Stimulated activated naive CD8-positive, alpha-beta T cell treated with anti-CD3 and anti-CD28 coated beads, Interleukin-15, amount 100 ng/mL, for 72 hours (primary cell): ENCODE data around the gene EQTN.
A peak's percentile ranks its signal among the peaks of the same experiment; 100 is the strongest.

Experiments
- ATAC-seq: fragments of 150-1000 bp; cut with Tn5 transposase; 2 replicates; pipeline ENCODE4 v1.10.0; 2021; ENCODE audit warnings: mild to moderate bottlenecking, moderate library complexity
- DNase-seq, 2 donors: peaks; one replicate each; pipeline ENCODE4 v3.0.0; 2021 to 2022
- H3K27ac Mint-ChIP-seq, 2 donors: one replicate each; pipeline ENCODE4 v1.8.0; 2022; ENCODE audit warnings: mild to moderate bottlenecking in 2 of 2, mixed read lengths in 2 of 2, moderate library complexity in 2 of 2
- H3K27me3 Mint-ChIP-seq: one replicate; pipeline ENCODE4 v1.8.0; 2022; ENCODE audit warnings: mixed read lengths
- H3K4me1 Mint-ChIP-seq: one replicate; pipeline ENCODE4 v1.8.0; 2022; ENCODE audit warnings: mild to moderate bottlenecking, mixed read lengths
- H3K4me3 Mint-ChIP-seq, 2 donors: one replicate each; pipeline ENCODE4 v1.8.0; 2022; ENCODE audit warnings: mild to moderate bottlenecking in 2 of 2, mixed read lengths in 2 of 2, moderate library complexity in 1 of 2
- H3K9me3 Mint-ChIP-seq, 2 donors: one replicate each; pipeline ENCODE4 v1.8.0; 2022; ENCODE audit warnings: mixed read lengths in 2 of 2

The EQTN gene

DNA sequence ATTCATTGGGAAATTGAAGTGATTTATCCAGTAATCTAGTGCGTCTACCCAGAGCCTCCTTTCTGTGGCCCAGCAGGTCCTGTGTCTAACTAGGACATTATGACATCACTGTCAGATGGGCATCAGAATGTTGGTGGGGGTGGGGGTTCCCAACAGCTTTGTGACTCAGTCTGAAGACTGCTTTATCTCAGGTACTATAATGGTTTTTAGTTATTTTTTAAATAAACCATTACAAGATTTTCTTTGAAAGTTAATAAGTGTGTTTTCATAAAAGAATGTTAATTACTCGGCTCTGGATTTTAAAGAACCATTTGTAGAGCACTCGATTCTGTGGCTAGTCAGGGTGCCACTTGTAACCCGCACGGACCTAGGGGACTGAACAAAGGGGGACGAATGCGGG is at the start of gene EQTN:
TSS of gene EQTN (minus strand) at position 101 of the 400 bp plus-strand sequence. CDS start at position 6, 95 bp downstream.
- Mint-ChIP-seq H3K9me3 (no peaks in the 10 kb centered on the region), H3K27me3 (peaks cover 15% of the 10 kb centered on the region), H3K4me1 (no peaks in the 10 kb centered on the region)

DNA sequence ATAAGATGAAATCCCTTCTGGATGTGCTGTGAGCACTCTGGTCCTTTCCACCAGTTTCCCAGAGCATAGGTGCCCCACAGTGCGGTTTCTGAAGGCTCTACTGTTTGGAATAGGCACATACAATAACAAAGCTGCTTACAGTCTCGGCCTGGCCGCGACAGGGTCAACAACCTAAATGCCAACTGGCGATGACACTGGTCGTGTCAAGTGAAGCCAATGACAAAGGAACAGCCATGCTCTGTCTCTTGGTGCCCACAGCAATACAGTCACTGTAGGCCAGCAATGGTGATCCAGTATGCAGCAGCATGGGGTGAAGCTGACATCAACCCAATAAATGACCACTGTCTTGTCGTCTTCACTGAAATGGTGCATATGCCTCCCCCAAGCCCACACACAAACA is 47.8 kb upstream of the EQTN start:
- Mint-ChIP-seq H3K27me3 (no peaks in the 10 kb centered on the region), H3K27ac (no peak overlapping the region), H3K9me3 (no peaks in the 10 kb centered on the region), H3K4me1 (peaks cover 6% of the 10 kb centered on the region), H3K4me3 (no peak overlapping the region)
- ATAC-seq (no peak), DNase-seq (no peak)

More for the DNA sequence above, at the start of gene EQTN:
- Mint-ChIP-seq H3K27ac (no peak within 1 kb of the TSS), H3K4me3 (no peak within 1 kb of the TSS)
- ATAC-seq (no peak), DNase-seq (no peak)

DNA sequence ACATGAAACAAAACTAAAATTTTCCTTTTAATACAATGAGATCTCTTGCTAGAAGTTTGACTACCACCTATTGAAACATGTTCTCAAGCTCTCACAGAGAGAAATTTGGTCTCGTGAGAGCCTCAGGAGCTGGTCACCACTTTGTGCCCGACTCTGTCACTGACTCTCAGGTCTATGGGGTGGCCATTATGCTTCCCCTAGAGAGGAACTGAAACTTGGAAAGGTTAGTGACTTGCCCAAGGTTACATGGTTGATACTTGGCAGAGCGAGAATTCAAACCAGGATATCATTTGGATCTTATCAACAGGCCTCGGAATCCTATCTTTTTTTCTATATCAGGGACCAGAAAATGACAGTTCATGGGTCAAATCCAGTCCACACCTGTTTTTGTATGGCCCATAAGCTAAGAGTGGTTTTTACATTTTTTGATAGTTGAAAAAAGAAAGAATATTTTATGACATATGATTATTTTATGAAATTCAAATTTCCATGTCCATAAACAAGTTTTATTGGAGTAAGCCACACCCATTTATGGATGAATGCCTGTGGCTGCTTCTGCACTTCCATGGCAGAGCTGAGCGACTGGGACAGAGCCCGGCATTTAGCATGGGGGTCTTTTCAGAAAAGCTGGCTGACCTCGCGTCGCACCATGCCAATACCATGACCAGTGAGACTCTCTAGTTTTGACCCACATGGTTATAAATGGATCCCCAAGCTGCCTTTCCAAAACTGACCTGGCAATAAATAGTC is 44.8 kb upstream of the EQTN start:
- Mint-ChIP-seq H3K4me1 (peaks cover 7% of the 10 kb centered on the region), H3K9me3 (no peaks in the 10 kb centered on the region), H3K27me3 (no peaks in the 10 kb centered on the region), H3K27ac (no peak overlapping the region), H3K4me3 (no peak overlapping the region)
- DNase-seq (no peak), ATAC-seq (no peak)

DNA sequence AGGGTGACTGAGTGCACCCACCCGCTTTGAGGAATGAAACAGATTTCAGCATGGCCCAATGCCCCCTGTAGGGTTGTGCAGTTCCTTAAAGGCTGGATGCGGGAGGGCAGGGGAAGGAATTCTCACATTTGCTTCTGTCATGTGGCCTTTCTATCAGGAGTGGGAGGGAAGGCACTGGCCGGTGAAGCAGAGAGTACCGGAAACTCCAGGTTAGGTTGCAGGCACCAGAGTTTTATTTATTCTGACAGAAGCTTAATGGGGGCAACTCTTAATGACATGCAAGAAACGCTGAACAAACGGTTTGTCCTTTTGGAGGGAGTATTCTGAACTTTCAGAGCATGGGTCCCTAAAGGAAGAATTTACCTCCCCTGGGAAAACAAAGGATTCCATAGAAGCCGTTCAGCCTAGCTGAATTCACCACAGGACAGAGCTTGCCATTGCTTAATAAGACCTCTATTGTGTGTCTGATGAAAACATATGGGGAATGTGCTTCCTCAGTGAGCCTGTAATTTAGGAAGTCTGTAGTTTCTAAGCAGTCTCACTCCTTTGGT is 44.1 kb upstream of the EQTN start:
- Mint-ChIP-seq H3K4me1 (peaks cover 7% of the 10 kb centered on the region), H3K27ac (no peak overlapping the region), H3K9me3 (no peaks in the 10 kb centered on the region), H3K4me3 (no peak overlapping the region), H3K27me3 (no peaks in the 10 kb centered on the region)
- no peak for ATAC-seq
- DNase-seq = no peak

DNA sequence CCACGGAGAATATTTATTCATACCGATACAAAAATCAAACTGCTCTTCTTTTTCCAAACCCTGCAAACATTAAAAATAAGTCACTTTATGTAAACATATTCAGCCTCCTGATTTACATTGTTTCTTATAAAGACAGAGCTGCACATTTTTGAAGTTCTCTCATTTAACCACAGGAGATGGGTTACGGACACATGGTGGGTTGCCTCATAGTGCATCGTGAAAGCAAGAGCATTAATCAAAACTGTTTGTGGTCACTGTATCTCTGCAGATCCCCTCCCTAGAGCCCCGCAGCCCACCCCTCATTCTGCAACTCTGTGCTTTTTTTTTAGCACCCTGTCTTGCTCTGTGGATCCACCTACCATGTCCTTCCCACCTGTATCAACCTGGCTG is 43.3 kb upstream of the EQTN start:
- ATAC-seq = no peak
- Mint-ChIP-seq H3K27me3 (no peaks in the 10 kb centered on the region), H3K9me3 (no peaks in the 10 kb centered on the region), H3K27ac (no peak overlapping the region), H3K4me3 (no peak overlapping the region), H3K4me1 (peaks cover 7% of the 10 kb centered on the region)
- no peak for DNase-seq

DNA sequence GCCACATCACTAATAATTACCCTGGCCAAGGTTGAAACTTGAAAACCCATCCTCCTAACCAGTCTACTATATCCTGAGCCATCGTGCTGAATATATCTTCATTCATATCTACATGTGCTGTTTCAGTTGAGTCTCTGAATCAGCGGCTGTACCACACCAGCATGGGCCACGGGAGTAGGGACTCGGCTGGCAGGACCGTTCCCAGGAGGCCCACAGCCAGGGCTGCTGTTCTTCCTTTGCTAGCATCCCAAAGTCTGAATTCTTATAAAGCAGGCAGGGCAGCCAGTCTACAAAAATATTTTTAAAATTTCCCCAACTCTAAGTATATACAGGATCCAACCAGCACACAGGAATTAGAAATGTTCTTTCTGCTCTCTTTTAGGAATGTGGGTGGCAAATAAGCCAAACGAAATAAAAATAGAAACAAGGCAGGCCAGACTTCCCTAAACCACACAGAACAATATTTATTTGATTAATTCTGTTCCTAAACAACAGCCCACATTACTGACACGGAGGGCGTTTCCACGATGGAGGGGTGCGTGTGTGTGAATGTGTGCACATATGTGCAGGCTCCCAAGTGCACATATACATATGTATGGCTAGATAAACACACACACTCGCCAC is 42.8 kb upstream of the EQTN start:
- Mint-ChIP-seq H3K4me1 (peaks cover 7% of the 10 kb centered on the region), H3K9me3 (no peaks in the 10 kb centered on the region), H3K27ac (no peak overlapping the region), H3K4me3 (no peak overlapping the region), H3K27me3 (no peaks in the 10 kb centered on the region)
- DNase-seq (no peak), ATAC-seq (no peak)

DNA sequence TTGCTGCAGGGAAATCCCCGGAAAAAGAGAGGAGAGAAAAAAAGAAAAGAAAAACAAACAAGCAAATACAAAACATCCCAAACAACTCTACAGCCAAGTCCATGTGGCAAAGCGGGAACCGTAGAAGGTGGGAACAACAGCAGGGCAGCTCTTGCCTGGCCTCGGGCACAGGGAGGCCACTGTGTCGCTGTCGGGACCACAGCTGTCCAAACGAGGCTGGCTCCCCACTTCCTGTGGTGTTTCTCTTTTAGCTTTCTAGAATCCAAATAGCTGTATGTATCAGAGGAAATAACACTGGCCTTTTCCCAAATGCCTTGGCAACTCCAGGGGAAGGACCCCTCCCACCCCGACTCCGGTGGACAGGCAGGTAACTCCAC is 41.6 kb upstream of the EQTN start:
- no peak overlapping the region for H3K4me3 Mint-ChIP-seq
- peaks cover 11% of the 10 kb centered on the region for H3K4me1 Mint-ChIP-seq
- DNase-seq (no peak), ATAC-seq (no peak)
- no peaks in the 10 kb centered on the region for H3K27me3 Mint-ChIP-seq
- H3K9me3 Mint-ChIP-seq = no peaks in the 10 kb centered on the region
- no peak overlapping the region for H3K27ac Mint-ChIP-seq

DNA sequence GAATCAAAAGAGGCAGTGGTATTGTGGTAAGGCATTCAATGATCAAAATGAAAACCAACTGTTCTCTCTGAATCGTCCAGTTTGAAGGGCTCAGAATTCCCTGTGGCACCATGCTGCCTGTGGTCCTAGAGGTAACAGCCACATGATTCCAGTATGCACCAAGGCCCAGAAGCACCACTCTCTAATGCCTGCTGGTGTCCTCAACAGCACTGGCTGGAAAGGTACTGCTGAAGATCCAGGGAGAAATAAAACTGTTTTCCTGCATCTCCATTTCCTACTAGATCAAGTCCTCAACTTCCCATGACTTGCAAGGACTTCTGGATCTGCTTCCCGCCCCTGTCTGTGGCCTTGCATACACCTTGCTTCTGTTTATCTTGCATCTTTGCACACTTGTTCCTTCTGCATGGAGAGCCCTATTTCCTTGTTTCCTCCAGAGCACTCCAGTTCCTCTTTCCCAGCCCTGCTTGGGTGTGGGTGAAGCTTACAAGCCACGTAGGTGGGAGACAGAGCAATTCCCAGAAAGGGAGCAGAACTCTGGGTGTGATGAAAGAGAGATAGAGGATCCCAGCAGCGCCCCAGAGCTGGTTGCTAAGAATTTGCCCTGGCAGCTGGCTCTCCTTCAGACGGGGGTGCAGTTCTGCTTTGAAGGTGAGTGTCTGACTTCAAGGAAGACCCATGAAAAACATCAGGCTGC is 41.0 kb upstream of the EQTN start:
- DNase-seq = no peak
- ATAC-seq = no peak
- no peak overlapping the region for H3K4me3 Mint-ChIP-seq
- no peaks in the 10 kb centered on the region for H3K9me3 Mint-ChIP-seq
- H3K27me3 Mint-ChIP-seq = no peaks in the 10 kb centered on the region
- H3K27ac Mint-ChIP-seq = peak overlapping the region; percentile 40 to 75
- peaks cover 14% of the 10 kb centered on the region for H3K4me1 Mint-ChIP-seq

DNA sequence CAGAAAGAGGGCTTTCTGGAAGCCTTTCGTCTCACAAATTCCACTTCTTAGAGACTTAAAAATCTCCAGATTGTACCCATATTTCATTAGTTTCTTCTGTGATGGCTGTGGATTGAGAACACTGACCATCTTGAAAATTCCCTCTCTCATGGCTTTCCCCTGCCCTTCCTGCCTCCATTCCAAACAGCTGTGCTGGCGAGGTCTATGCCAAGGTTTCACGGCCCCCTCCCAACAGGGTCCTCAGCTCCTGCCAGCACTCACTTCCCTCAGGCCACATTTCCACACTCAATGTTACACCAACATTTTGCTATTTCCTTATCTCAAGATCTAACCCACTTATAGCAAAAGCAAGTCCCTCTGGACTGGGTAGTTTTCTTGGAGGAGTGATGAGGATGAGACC is 40.3 kb upstream of the EQTN start:
- DNase-seq (no peak), ATAC-seq (no peak)
- Mint-ChIP-seq H3K9me3 (no peaks in the 10 kb centered on the region), H3K4me3 (no peak overlapping the region), H3K27ac (peak overlapping the region in 1 of 2 donors; percentile 75), H3K27me3 (no peaks in the 10 kb centered on the region), H3K4me1 (peaks cover 14% of the 10 kb centered on the region)

DNA sequence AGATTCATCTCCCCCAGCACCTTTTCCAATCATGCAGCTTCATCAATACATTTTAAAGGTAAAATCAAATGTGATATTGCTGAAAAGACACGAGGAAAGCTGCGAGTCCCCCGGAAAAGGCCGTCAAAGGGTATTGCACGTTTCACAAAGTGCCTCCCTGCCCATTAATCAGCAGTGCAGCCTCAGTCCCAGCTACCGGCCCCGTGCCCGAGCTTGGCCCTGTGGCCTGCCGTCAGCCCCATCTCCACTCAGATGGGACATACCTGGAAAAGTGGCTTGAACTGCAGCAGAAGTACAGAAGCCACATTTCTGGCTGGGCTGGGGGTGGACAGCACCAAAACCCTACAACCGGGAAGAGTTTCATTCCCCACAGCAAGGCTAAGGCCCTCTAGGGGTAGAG is 39.9 kb upstream of the EQTN start:
- Mint-ChIP-seq H3K4me3 (no peak overlapping the region), H3K27ac (no peak overlapping the region), H3K27me3 (no peaks in the 10 kb centered on the region), H3K4me1 (peaks cover 14% of the 10 kb centered on the region), H3K9me3 (no peaks in the 10 kb centered on the region)
- ATAC-seq (no peak), DNase-seq (no peak)

DNA sequence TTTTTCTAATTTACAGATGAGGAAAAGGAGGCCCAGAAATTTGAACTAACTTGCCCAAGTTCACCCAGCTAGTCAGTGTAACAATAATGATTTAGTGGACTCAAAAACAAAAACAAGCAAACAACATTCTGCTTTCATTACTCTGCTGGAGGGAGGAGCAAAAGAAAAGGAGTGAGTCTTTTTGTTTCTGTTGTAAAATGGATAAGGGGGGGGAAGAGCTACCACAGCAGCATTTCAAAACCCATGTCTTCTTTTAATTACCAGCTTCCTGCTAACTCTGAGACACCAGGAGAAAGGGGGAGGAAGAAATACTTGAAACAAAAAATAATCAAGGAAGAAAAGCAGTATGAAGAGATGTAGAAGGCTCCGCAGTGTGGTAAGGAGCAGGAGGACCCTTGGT is 39.2 kb upstream of the EQTN start:
- ATAC-seq = no peak
- no peak for DNase-seq
- no peaks in the 10 kb centered on the region for H3K9me3 Mint-ChIP-seq
- no peak overlapping the region for H3K4me3 Mint-ChIP-seq
- H3K27me3 Mint-ChIP-seq = peaks cover 5% of the 10 kb centered on the region
- H3K27ac Mint-ChIP-seq = no peak overlapping the region
- H3K4me1 Mint-ChIP-seq = peaks cover 14% of the 10 kb centered on the region

DNA sequence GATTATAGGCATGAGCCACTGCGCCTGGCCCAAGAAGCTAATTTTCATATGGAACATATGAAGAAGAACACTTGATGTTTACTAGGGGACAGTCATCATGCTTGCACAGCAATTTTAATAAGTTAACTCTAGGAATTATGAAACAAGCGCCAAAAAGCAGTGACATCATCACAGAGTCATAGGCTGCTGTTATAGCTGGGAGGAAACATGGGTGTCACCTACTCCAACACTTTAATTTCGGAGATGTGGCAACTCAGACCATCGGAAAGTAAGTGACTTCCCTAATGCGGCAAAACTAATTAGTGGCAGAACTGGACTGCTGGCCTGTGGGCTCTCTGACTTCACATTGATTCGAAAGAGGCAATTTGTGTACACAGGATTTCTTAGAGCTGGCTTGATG is 38.1 kb upstream of the EQTN start:
- peaks cover 14% of the 10 kb centered on the region for H3K4me1 Mint-ChIP-seq
- H3K4me3 Mint-ChIP-seq = no peak overlapping the region
- no peak for DNase-seq
- H3K27ac Mint-ChIP-seq = no peak overlapping the region
- ATAC-seq = no peak
- peaks cover 9% of the 10 kb centered on the region for H3K27me3 Mint-ChIP-seq
- H3K9me3 Mint-ChIP-seq = no peaks in the 10 kb centered on the region

DNA sequence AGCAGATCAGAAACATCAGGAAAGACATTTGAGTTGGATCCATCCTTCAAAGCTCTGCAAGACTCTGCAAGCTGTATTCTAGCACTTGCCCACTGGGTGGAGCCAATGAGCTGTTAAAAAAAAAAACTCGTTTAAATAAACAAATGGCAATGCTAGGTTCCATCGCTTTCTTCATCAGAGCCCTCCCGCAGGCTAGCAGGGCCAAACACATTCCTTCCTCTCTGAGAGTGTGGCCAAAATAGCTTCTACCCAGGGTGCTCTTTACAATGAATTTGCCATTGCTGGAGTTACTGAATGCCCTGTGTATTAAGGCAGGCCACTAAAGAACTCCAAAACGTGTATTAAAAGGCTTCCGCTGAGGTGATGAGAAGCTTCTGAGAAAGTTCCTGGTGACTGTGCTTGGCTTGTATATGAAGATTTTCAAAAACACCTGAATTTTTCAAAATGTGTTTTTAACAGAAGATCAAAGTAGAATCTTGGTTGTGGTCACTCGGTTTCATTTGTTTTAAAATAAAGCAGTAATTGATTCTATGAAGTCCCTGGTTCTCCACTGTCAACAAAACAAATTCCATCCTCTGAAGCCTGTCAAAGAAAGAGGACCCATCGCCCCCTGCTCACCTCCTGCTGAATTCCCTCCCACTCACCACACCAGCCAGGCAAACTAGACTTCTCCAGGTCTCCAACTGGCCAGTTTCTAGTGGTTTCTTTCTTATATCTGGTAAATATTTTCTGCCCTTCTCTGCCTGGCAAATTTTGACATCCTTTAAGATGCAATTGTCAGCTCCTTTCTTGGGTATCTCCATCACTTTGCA is 36.5 kb upstream of the EQTN start:
- Mint-ChIP-seq H3K27ac (no peak overlapping the region), H3K27me3 (peaks cover 20% of the 10 kb centered on the region), H3K4me1 (peaks cover 13% of the 10 kb centered on the region), H3K4me3 (no peak overlapping the region), H3K9me3 (no peaks in the 10 kb centered on the region)
- peak; percentile 63 for ATAC-seq
- peak; percentile 48 to 51 for DNase-seq

DNA sequence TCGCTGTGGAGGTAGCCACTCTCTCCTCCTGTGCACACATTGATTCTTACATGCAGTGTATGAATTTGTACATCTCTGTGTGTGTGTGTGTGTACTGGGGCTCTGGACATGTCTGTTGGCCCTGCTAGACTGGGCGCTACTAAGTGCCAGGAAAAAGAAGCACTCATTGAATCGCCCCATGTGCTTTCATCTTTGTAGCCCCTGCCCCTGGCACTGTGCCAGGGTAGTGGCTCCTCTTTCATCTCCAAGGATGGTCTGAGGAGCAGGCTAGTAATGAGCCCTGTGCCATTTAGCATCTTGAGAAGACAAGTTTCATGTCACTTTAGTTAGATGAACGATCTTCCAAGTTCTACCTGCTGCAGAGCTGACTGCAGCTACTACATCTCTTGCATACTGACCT is 34.4 kb upstream of the EQTN start:
- H3K9me3 Mint-ChIP-seq = no peaks in the 10 kb centered on the region
- ATAC-seq = no peak
- peaks cover 7% of the 10 kb centered on the region for H3K4me1 Mint-ChIP-seq
- no peak overlapping the region for H3K27ac Mint-ChIP-seq
- no peak for DNase-seq
- peaks cover 20% of the 10 kb centered on the region for H3K27me3 Mint-ChIP-seq
- H3K4me3 Mint-ChIP-seq = no peak overlapping the region

DNA sequence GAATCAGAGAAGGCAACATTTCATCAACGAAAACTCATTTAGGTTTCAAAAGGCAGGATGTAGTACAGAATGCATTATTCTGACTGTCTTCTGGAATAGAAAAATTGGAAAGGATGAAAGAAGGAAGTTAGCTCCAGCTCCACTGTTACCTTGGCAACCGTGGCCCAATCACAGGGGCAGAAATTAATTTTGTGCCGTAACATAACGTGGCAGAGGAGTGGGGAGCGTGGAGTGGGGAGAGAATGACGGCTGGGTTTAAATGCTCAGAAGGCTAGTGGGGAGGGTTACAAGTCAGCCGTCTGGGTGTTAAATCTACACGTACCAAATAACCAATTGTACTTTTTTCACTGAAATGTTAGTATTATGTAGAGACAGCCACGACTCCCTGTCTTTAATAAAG is 32.3 kb upstream of the EQTN start:
- no peak for DNase-seq
- H3K4me1 Mint-ChIP-seq = peaks cover 7% of the 10 kb centered on the region
- peaks cover 20% of the 10 kb centered on the region for H3K27me3 Mint-ChIP-seq
- H3K27ac Mint-ChIP-seq = no peak overlapping the region
- H3K9me3 Mint-ChIP-seq = no peaks in the 10 kb centered on the region
- H3K4me3 Mint-ChIP-seq = no peak overlapping the region
- no peak for ATAC-seq
